Prostate gland (tissue), 2 donors: ENCODE data around the gene CHRNA1.

Experiments used
- POLR2A ChIP-seq: fragments of 450-650 bp; IDR thresholded peaks from one replicate; pipeline ENCODE4 v1.6.1; 2016; ENCODE audit warnings: antibody characterized with exemption, mild to moderate bottlenecking
- TF ChIP-seq, protein P1 (sequence below), 4 experiments: fragments of 200-600 bp in 2 of 4; fragments of 450-650 bp in 2 of 4; sonication (generic) in 2 of 4; IDR thresholded peaks; 1 replicate in 3 of 4; 2 replicates in 1 of 4; pipeline ENCODE4 v1.5.1; 2016 to 2019; ENCODE audit warnings: antibody characterized with exemption in 4 of 4, mild to moderate bottlenecking in 2 of 4, moderate library complexity in 2 of 4

DNA sequence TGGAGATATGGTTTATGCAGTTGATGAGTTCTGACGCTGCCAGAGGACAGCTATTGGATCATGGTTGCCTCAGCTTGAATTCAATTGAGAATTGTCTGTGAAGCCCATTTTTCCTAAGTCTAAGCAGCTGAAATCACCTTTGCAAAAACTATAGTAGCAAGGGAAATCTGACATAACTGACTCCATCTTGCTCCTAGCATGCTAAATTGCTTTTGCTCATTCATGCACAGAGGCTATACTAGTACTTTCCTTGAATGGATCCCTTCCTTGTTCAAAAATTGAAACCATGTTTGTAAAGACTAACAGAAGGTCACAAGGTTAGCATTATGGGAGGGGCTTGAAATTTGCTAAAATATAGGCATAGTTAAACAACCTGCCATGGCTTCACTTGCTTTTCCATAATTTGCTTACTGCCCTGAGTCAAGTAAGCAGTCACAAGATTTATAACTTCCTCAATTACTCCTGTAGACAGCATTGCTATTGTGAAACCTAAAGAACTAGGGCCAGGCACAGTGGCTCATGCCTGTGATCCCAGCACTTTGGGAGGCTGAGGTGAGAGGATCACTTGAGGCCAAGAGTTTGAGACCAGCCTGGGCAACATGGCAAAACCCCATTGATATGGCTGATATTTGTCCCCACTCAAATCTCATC, 41.2 kb downstream of the CHRNA1 start:
- TF ChIP-seq, protein P1, sequence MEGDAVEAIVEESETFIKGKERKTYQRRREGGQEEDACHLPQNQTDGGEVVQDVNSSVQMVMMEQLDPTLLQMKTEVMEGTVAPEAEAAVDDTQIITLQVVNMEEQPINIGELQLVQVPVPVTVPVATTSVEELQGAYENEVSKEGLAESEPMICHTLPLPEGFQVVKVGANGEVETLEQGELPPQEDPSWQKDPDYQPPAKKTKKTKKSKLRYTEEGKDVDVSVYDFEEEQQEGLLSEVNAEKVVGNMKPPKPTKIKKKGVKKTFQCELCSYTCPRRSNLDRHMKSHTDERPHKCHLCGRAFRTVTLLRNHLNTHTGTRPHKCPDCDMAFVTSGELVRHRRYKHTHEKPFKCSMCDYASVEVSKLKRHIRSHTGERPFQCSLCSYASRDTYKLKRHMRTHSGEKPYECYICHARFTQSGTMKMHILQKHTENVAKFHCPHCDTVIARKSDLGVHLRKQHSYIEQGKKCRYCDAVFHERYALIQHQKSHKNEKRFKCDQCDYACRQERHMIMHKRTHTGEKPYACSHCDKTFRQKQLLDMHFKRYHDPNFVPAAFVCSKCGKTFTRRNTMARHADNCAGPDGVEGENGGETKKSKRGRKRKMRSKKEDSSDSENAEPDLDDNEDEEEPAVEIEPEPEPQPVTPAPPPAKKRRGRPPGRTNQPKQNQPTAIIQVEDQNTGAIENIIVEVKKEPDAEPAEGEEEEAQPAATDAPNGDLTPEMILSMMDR (IDR thresholded peaks at IDR 0.05), result no peak
- TF ChIP-seq POLR2A, result no peak
